ENCODE data around the gene ALS2. TPM values are rescaled to one million over a fixed set of nuclear protein-coding genes. Genes with fewer than 3 reads are reported as not detected.
"Not testable (repeated sequence)": the region's sequence is repeated elsewhere in the genome, so short reads cannot be mapped to it uniquely, and the experiment has no call there.

ALS2 gene
- total RNA-seq, 1 donor from 2014 or later = 23.5 TPM

- peak; percentile 81 for DNase-seq (ENCODE audit: extremely low read depth, low read depth, low spot score)
Observed at GRCh38 chr2:201696151-201696659, 84.5 kb downstream of the ALS2 start.

- DNase-seq (ENCODE audit: extremely low read depth, low read depth, low spot score) = no peak
Observed at GRCh38 chr2:201685156-201685555, 95.6 kb downstream of the ALS2 start.

- DNase-seq (ENCODE audit: extremely low read depth, low read depth, low spot score) = no peak
Observed at GRCh38 chr2:201680743-201681142, 100.0 kb downstream of the ALS2 start.

- no peak for DNase-seq (ENCODE audit: extremely low read depth, low read depth, low spot score)
Observed at GRCh38 chr2:201678401-201678800, 102.3 kb downstream of the ALS2 start.

GRCh38 chr2:201675454-201675853 lies 105.3 kb downstream of the ALS2 start:
- DNase-seq (ENCODE audit: extremely low read depth, low read depth, low spot score) = no peak

- DNase-seq (ENCODE audit: extremely low read depth, low read depth, low spot score) = no peak
Observed at GRCh38 chr2:201674794-201675193, 105.9 kb downstream of the ALS2 start.

- DNase-seq (ENCODE audit: extremely low read depth, low read depth, low spot score) = no peak
Observed at GRCh38 chr2:201674298-201674697, 106.4 kb downstream of the ALS2 start.

GRCh38 chr2:201673546-201673945 lies 107.2 kb downstream of the ALS2 start:
- no peak for DNase-seq (ENCODE audit: extremely low read depth, low read depth, low spot score)

- DNase-seq (ENCODE audit: extremely low read depth, low read depth, low spot score) = not testable (repeated sequence)
Observed at GRCh38 chr2:201671205-201671604, 109.5 kb downstream of the ALS2 start.

GRCh38 chr2:201669865-201670264 lies 110.9 kb downstream of the ALS2 start:
- no peak for DNase-seq (ENCODE audit: extremely low read depth, low read depth, low spot score)

GRCh38 chr2:201668402-201668910 lies 112.3 kb downstream of the ALS2 start:
- no peak for DNase-seq (ENCODE audit: extremely low read depth, low read depth, low spot score)

- DNase-seq (ENCODE audit: extremely low read depth, low read depth, low spot score) = no peak
Observed at GRCh38 chr2:201664334-201664733, 116.4 kb downstream of the ALS2 start.

GRCh38 chr2:201661366-201661765 lies 119.4 kb downstream of the ALS2 start:
- DNase-seq (ENCODE audit: extremely low read depth, low read depth, low spot score) = no peak

- no peak for DNase-seq (ENCODE audit: extremely low read depth, low read depth, low spot score)
Observed at GRCh38 chr2:201660293-201660895, 120.3 kb downstream of the ALS2 start.

- no peak for DNase-seq (ENCODE audit: extremely low read depth, low read depth, low spot score)
Observed at GRCh38 chr2:201656740-201657139, 124.0 kb downstream of the ALS2 start.

GRCh38 chr2:201656102-201656501 lies 124.6 kb downstream of the ALS2 start:
- DNase-seq (ENCODE audit: extremely low read depth, low read depth, low spot score) = no peak

GRCh38 chr2:201654616-201655384 lies 125.9 kb downstream of the ALS2 start:
- no peak for DNase-seq (ENCODE audit: extremely low read depth, low read depth, low spot score)

- no peak for DNase-seq (ENCODE audit: extremely low read depth, low read depth, low spot score)
Observed at GRCh38 chr2:201653221-201653620, 127.5 kb downstream of the ALS2 start.
